NCI-H524 treated with DMSO at 0.1 percent for 48 hours (cell line): Measurements from ENCODE around the gene EBI3.
"Not testable (repeated sequence)": the region's sequence is repeated elsewhere in the genome, so short reads cannot be mapped to it uniquely, and the experiment has no call there.

Experiments
- DNase-seq: peaks from one replicate; lab custom pipeline; 2025; lab: John Stamatoyannopoulos, UW

Gene EBI3

DNA sequence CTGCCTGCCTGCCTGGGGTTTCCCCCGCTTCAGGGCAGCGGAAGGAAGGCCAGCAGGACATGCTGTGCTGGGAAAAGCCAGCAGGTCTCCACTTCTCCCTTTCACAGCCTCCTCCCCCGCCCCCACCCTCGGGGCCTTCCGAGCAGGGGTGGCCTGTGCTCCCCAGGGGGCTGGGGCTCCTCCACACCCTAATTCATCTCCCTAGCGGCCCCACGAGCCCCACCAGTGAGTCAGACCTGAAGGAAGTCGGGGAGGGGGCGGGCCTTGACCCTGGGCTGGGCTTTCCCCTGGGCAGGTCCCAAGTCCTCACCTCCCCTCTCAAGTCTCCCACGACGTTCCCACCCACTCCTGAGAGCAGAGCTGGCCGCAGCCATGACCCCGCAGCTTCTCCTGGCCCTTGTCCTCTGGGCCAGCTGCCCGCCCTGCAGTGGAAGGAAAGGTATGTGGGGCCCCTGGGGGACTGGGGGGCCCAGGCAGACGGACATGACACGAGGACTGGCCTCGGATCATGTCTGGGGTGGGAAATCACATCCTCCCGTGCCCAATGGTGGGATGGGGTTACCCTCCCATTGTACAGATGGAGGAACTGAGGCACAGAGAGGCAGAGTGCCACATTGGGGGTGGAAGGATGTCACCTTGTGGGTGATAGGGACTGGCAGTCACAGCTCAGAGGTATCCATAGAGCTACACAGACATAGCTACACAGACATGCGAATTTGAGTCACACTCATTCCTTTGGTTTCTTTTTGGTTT is at the start of gene EBI3:
EBI3 (plus strand) TSS at position 345 of the 753 bp plus-strand sequence; CDS start at position 373, 28 bp downstream.
- DNase-seq, result no peak

GRCh38 chr19:4181053-4181508 is 48.2 kb upstream of the EBI3 start:
- DNase-seq, result no peak

DNA sequence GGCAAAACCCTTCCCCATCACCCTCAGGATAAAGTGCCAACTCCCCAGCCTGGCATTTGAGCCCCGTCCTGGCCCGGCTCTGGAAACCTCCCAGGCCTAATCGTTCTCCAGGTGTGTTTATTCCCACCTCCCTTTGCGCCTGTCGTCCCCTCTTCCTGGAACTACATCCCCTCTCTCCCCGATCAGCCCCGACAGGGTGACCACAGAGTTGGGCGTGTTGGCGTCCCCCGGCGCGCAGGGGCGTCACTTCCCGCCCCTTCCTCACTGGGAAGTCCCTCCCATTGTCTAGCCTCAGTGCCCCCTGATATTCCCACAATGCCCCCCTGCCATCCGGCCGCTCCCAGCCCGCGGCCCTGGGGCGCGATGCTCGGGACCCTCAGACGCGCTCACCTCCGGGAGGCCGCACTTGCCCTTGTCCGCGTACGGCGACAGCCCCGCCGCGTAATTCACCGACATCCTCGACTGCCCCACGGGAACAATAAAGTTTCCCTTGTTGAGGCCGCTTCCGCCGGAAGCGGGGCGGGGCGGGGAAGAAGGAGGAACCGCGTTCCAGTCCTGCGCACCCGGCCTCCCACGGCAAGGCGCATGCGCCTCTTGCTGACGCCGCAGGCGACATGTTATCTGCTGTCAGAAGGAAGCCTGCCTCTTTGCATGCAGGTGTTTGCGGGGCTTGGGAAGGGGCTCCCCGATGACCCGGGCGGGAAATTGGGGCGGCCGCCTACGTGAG is 47.1 kb upstream of the EBI3 start, which contains the start of the genes ANKRD24 and SIRT6:
ANKRD24 (plus strand) TSS at position 606 of the 727 bp plus-strand sequence. CDS start 3,737 bp downstream, outside the sequence.
SIRT6 (minus strand) TSS at position 480 of the 727 bp plus-strand sequence; CDS start at position 456, 24 bp downstream.
- DNase-seq, result peak; percentile 79

GRCh38 chr19:4183967-4184717 is 45.2 kb upstream of the EBI3 start:
- DNase-seq, result peak; percentile 73

DNA sequence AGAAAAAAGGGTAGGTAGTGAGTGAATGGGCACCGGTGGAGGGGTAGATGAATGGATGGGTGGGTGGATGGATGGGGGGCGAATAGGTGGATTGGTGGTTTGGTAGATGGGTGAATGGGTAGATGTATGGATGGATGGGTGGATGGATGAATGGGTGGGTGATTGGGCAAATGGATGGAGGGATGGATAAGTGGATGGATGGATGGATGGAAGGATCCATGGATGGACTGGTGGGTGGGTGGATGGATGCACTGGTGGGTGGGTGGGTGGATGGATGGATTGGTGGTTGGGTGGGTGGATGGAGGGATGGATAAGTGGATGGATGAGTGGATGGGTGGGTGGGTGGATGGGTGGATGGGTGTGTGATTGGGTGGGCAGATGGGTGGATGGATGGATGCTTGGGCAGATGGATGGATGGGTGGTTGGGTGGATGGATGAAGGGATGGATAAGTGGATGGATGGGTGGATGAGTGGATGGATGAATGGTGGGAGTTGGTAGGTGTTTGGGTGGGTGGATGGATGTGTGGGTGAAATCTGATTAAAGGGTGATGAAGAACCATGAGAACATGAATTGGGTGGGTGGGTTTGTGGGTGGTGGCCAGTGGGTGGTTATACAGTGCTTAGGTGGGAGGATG is 44.5 kb upstream of the EBI3 start:
- DNase-seq, result no peak

- no peak for DNase-seq
These were observed 43.8 kb upstream of the EBI3 start for GRCh38 chr19:4185413-4186086.

GRCh38 chr19:4186087-4186993 is 43.0 kb upstream of the EBI3 start:
- DNase-seq, result peak; percentile 13

DNA sequence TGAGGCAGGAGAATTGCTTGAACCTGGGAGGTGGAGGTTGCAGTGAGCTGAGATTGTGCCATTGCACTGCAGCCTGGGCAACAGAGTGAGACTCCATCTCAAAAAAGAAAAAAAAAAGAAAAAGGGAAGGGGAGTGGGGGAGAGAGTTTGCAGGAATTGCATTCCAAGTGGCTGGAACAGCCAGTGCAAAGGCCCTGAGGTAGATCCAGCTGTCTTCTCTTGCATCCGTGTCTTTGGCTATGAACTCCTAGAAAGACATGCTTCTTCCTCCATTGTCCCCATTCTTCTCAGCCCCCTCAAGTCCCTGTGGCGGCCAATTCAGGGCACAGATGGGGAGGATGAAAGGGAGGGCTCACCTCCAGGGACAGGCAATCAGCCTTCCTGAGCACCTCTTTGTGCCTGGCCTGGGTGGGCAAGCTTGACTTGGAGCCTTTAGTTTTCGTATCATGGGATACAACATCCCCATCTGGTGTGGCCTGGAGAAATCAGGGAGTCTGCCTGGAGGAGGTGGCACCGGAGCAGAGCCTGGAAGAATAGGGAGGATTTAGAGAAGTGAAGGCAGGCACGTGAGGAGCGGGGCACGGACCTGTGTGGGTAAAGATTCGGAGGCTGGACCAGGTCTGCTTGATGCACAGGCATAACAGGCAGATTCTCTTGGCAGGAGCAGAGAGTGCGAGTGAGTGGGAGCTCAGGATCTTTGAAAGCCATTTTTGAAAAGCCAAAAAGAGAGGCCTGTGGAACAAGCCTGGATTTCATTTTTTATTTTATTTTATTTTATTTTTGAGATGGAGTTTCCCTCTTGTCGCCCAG is 41.8 kb upstream of the EBI3 start:
- DNase-seq, result no peak

- no peak for DNase-seq
These were observed 39.7 kb upstream of the EBI3 start for GRCh38 chr19:4189641-4190040.

DNA sequence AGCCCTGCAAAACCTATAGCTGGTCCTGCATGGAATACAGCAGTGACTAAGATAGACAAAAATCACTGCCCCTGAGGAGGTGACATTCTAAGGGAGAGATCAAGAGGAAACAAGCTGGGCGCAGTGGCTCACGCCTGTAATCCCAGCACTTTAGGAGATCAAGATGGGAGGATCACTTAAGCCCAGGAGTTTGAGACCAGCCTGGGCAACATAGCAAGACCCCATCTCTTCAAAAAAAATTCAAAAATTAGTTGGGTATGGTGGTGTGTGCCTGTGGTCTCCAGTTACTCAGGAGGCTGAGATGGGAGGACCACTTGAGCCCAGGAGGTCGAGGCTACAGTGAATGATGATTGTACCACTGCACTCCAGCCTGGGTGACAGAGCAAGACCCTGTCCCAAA is 36.8 kb upstream of the EBI3 start:
- not testable (repeated sequence) for DNase-seq

GRCh38 chr19:4194353-4194752 is 35.0 kb upstream of the EBI3 start:
- DNase-seq, result no peak

DNA sequence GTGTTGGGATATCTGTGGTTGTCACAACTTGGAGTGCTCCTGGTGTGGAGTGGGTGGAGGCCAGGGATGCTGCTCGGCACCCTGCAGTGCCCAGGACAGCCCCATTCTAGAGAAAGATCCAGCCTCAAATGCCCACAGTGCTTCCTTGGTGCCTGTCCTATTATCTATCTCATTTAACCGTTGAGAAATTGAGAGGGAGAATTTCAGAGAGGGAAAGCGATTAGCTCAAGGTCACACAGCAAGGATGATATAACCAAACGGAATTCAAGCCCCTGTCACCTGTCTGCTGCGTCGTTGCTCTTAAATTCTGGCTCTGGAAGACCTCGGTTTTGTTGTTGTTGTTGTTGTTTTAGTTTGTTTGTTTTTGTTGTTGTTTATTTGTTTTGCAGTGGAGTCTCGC is 33.3 kb upstream of the EBI3 start:
- no peak for DNase-seq

DNA sequence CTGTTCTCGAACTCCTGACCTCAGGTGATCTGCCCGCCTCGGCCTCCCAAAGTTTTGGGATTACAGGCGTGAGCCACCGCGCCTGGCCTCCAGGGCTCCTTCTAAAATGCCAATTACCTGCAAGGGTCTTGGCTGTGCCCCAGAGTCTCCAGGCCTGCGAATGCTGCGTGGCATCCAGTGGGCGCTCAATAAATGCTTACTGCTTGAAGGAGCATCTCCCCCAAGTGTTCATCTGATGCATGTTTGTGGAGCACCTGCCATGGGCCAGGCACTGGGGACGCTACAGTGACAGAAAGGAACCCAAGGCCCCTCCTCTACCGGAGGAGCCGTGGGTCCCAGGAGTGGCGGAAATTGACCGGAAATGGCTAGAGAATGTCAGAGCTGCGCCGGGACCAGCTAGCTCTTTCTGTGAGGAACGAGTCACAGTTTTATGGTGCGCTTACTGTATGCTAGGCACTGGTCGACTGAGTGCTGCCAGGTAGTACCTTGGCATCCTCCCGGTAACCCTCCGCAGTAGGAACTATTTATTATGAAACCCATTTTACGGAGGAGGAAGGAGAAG is 32.7 kb upstream of the EBI3 start:
- DNase-seq, result no peak

GRCh38 chr19:4197228-4197624 is 32.1 kb upstream of the EBI3 start:
- DNase-seq, result no peak

- DNase-seq, result no peak
These were observed 31.5 kb upstream of the EBI3 start for GRCh38 chr19:4197625-4198466.

DNA sequence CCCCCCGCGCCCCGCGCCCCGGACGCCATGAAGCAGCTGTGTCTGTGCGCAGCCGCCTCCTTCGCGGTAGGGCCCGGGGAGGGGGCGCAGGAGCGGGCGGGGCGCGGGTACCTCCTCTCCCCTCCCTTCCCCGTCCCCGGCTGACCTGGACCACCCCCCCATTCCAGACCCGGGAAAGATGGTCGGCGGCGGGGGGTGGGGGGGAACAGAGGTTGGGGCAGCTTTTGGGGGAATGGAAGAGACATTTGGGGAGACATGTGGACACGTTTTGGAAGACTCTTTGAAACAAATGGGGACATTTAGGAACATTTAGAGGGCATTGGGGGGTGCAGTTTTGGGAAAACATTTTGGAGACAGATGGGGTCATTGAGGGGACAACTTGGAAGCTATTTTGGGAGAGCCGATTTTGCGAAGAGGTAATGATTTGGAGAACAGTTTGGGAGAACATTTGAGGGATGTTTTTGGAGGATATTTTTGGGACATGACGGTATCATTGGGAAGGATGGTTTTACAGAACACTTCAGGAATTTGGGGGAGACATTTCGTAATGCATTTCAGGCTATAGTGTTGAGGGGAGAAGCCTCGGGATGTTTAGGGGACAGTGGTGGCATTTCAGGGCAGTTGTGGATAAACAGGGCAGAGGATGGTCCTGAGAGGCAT is 30.7 kb upstream of the EBI3 start:
- DNase-seq, result no peak

DNA sequence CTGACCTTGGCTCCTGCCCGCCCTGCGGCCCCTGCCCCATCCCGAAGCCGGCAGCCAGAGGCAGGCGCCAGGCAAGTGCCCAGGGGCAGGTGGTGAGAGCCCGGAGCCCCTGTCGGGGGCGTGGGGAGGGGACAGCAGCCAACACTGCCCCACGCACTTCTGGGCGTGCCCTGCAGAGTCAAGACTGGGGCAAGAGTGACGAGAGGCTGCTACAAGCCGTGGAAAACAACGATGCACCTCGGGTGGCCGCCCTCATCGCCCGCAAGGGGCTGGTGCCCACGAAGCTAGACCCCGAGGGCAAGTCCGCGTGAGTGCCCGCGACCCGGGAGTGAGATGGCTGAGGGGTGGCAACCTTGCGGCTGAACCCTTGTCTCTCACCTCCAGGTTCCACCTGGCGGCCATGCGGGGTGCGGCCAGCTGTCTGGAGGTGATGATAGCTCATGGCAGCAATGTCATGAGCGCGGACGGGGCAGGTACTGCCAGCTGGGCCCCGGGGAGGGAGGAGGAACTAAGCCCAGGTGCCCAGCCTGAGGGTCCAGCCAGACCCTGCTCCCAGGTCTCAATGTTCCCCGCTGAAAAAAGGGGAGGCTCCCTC is 29.5 kb upstream of the EBI3 start:
- no peak for DNase-seq
